HepG2 (cell line): ENCODE data around the gene NBPF3. TPM values are rescaled to one million over a fixed set of nuclear protein-coding genes. Genes with fewer than 3 reads are reported as not detected.

ENCODE experiments used
- ATAC-seq: fragments of 200-7000 bp; cut with Tn5 transposase; 3 replicates; pipeline ENCODE4 v1.9.1; 2020; ENCODE audit warnings: mild to moderate bottlenecking, moderate library complexity
- BruUV-seq: library from RNA; stranded (reverse); fragments of 400-500 nt; replicated peaks from 2 replicates; lab custom pipeline; 2021; lab: Mats Ljungman, UMichigan
- CTCF ChIA-PET: fragments of 300-600 bp; formaldehyde crosslinking; extraction: SDS; loops from one replicate; lab custom pipeline; 2021; ENCODE audit warnings: low total read pairs, inconsistent platforms, low intra/inter-chr PET ratio; lab: Yijun Ruan, JAX
- POLR2A ChIA-PET: fragments of 350-600 bp; sonication (Branson Sonifier 250); formaldehyde crosslinking; loops from one replicate; lab custom pipeline; 2020; ENCODE audit warnings: antibody characterized with exemption, inconsistent platforms; lab: Yijun Ruan, JAX
- DNase-seq: peaks from one replicate; pipeline ENCODE4 v3.0.0-alpha.2; 2015; ENCODE audit warnings: low spot score
- FAIRE-seq: peaks from 3 replicates; lab custom pipeline; 2011; peaks lifted over from hg19 to GRCh38; lab: Jason Lieb, UNC
- H2AFZ ChIP-seq: one replicate; pipeline ENCODE4 v1.6.1; 2011; ENCODE audit warnings: low read length, inconsistent platforms
- H3K27ac ChIP-seq: fragments of 300-600 bp; 3 replicates; pipeline ENCODE4 v1.8.0; 2011; ENCODE audit warnings: mixed run types, mild to moderate bottlenecking, mixed read lengths, low read length, inconsistent platforms; ENCODE audit not compliant: insufficient read depth; ENCODE audit errors: extremely low read length
- H3K27me3 ChIP-seq, 2 experiments: fragments of 200-600 bp in 1 of 2; 2 replicates in 1 of 2; 3 replicates in 1 of 2; pipeline versions ENCODE4 v1.6.0 to v1.8.0; 2011; ENCODE audit warnings: low read length in 2 of 2, mild to moderate bottlenecking in 2 of 2, moderate library complexity in 2 of 2, inconsistent platforms in 1 of 2; ENCODE audit not compliant: insufficient read depth in 2 of 2, control insufficient read depth in 1 of 2
- H3K36me3 ChIP-seq, 2 experiments: fragments of 200-600 bp in 1 of 2; replicated peaks in 1 of 2; 2 replicates in 1 of 2; 3 replicates in 1 of 2; pipeline versions ENCODE4 v1.5.1 to v1.8.0; 2011; ENCODE audit warnings: low read length in 2 of 2, inconsistent platforms in 1 of 2; ENCODE audit not compliant: insufficient read depth in 2 of 2, control insufficient read depth in 1 of 2
- H3K4me1 ChIP-seq: 2 replicates; pipeline ENCODE4 v1.5.1; 2012; ENCODE audit warnings: low read length, inconsistent platforms; ENCODE audit not compliant: insufficient read depth
- H3K4me2 ChIP-seq: 2 replicates; pipeline ENCODE4 v1.6.0; 2011; ENCODE audit warnings: low read depth, low read length, inconsistent platforms
- H3K4me3 ChIP-seq, 3 experiments: fragments of 200-600 bp in 1 of 3; sonication (generic), shearing (Covaris generic) in 1 of 3; replicated peaks in 1 of 3; 2 replicates each; pipeline ENCODE4 v1.5.1; 2011 to 2016; ENCODE audit warnings: low read length in 3 of 3, inconsistent platforms in 2 of 3, low read depth in 2 of 3, mild to moderate bottlenecking in 2 of 3, control low read depth in 1 of 3, mixed read lengths in 1 of 3; ENCODE audit not compliant: insufficient read depth in 1 of 3
- H3K79me2 ChIP-seq: one replicate; pipeline ENCODE4 v1.6.1; 2011; ENCODE audit warnings: low read length, inconsistent platforms; ENCODE audit not compliant: insufficient read depth
- H3K9ac ChIP-seq: 2 replicates; pipeline ENCODE4 v1.6.0; 2011; ENCODE audit warnings: mild to moderate bottlenecking, low read depth, low read length, inconsistent platforms; ENCODE audit not compliant: insufficient read depth
- H3K9me3 ChIP-seq: 2 replicates; pipeline ENCODE4 v1.5.1; 2012; ENCODE audit warnings: mild to moderate bottlenecking, low read length
- H4K20me1 ChIP-seq: 2 replicates; pipeline ENCODE4 v1.6.0; 2011; ENCODE audit warnings: inconsistent platforms, mild to moderate bottlenecking, low read length, moderate library complexity; ENCODE audit not compliant: insufficient read depth
- ARNTL ChIP-seq: sonication (generic); formaldehyde crosslinking; IDR thresholded peaks from 2 replicates; pipeline ENCODE4 v1.4.0; 2020; ENCODE audit warnings: mild to moderate bottlenecking, missing genetic modification reagents
- CEBPB ChIP-seq: IDR thresholded peaks from 2 replicates; pipeline ENCODE4 v1.6.1; 2011; ENCODE audit warnings: low read depth, low read length, improper control_type of control experiment, borderline replicate concordance
- CREB1 ChIP-seq, 2 experiments: fragments of 450-650 bp in 1 of 2; IDR thresholded peaks; 2 replicates each; pipeline ENCODE4 v1.6.1; 2016 to 2017; ENCODE audit warnings: control low read depth in 1 of 2, mild to moderate bottlenecking in 1 of 2, missing compliant biosample characterization in 1 of 2, missing genetic modification characterization in 1 of 2
- ETS1 ChIP-seq: sonication (generic); formaldehyde crosslinking; IDR thresholded peaks from 2 replicates; pipeline ENCODE4 v1.4.0; 2020; ENCODE audit warnings: missing genetic modification reagents
- FOSL1 ChIP-seq: sonication (generic); formaldehyde crosslinking; IDR thresholded peaks from 2 replicates; pipeline ENCODE4 v1.9.0; 2021; ENCODE audit warnings: missing genetic modification reagents, borderline replicate concordance
- FOXJ3 ChIP-seq: sonication (generic); formaldehyde crosslinking; IDR thresholded peaks from 2 replicates; pipeline ENCODE4 v1.4.0; 2020; ENCODE audit warnings: missing genetic modification reagents, mild to moderate bottlenecking, borderline replicate concordance
- HOXA7 ChIP-seq: sonication (generic); formaldehyde crosslinking; IDR thresholded peaks from 2 replicates; pipeline ENCODE4 v1.8.1; 2022; ENCODE audit warnings: mild to moderate bottlenecking, missing genetic modification reagents, moderate library complexity
- PHF5A ChIP-seq: IDR thresholded peaks from one replicate; pipeline ENCODE4 v1.6.1; 2018; ENCODE audit warnings: low read depth, missing genetic modification reagents; ENCODE audit not compliant: unreplicated experiment
- SALL2 ChIP-seq: sonication (generic); formaldehyde crosslinking; IDR thresholded peaks from 2 replicates; pipeline ENCODE4 v1.8.1; 2023; ENCODE audit warnings: mild to moderate bottlenecking, missing genetic modification reagents, inconsistent platforms
- SMAD3 ChIP-seq: sonication (generic); formaldehyde crosslinking; IDR thresholded peaks from 2 replicates; pipeline ENCODE4 v1.4.0; 2020; ENCODE audit warnings: missing genetic modification reagents
- SMAD9 ChIP-seq: sonication (generic); formaldehyde crosslinking; IDR thresholded peaks from 2 replicates; pipeline ENCODE4 v1.5.1; 2020; ENCODE audit warnings: mild to moderate bottlenecking, missing genetic modification reagents
- TBL1XR1 ChIP-seq: fragments of 150-350 bp; IDR thresholded peaks from 2 replicates; pipeline ENCODE4 v1.6.1; 2014; ENCODE audit warnings: borderline replicate concordance, low read length; ENCODE audit not compliant: partially characterized antibody
- TOE1 ChIP-seq: sonication (generic); formaldehyde crosslinking; IDR thresholded peaks from 2 replicates; pipeline ENCODE4 v1.4.0; 2020; ENCODE audit warnings: mild to moderate bottlenecking, missing genetic modification reagents
- ZBTB43 ChIP-seq: sonication (generic); formaldehyde crosslinking; conservative IDR thresholded peaks from 2 replicates; pipeline ENCODE4 v1.4.0; 2020; ENCODE audit warnings: missing genetic modification reagents
- ZNF234 ChIP-seq: sonication (generic); formaldehyde crosslinking; conservative IDR thresholded peaks from 2 replicates; pipeline ENCODE4 v1.5.1; 2020; ENCODE audit warnings: mild to moderate bottlenecking, missing genetic modification reagents
- ZNF34 ChIP-seq: sonication (generic); formaldehyde crosslinking; IDR thresholded peaks from 2 replicates; pipeline ENCODE4 v1.4.0; 2020; ENCODE audit warnings: mild to moderate bottlenecking, missing genetic modification reagents, borderline replicate concordance
- ZNF496 ChIP-seq: sonication (generic); formaldehyde crosslinking; IDR thresholded peaks from 2 replicates; pipeline ENCODE4 v1.8.1; 2023; ENCODE audit warnings: mild to moderate bottlenecking, moderate library complexity, missing genetic modification reagents; ENCODE audit not compliant: insufficient replicate concordance
- WGBS: methylation state at CpG from one replicate; pipeline ENCODE4 v1.1.6; 2017; ENCODE audit warnings: low lambda C conversion rate; 5-methylcytosine and 5-hydroxymethylcytosine counted together
- in situ Hi-C: cut with HindIII; loops from 2 replicates; pipeline ENCODE4 v1.10.0; 2017; ENCODE audit warnings: low pct_unique_long_range_greater_than_20kb; ENCODE audit not compliant: extremely low pct_ligation_motif_present
- intact Hi-C: fragments of 100-400 bp; cut with micrococcal nuclease; formaldehyde crosslinking; loops from one replicate; pipeline ENCODE4 v1.10.0; 2022; ENCODE audit not compliant: unreplicated experiment
- polyA plus RNA-seq, 8 experiments: library from polyadenylated mRNA; depleted of rRNA in 3 of 8; stranded (reverse) in 7 of 8; unstranded in 1 of 8; fragments of >200 nt; fragmentation: Illumina TruSeq in 4 of 8; extraction: Trizol in 4 of 8; gene quantifications; 2 replicates each; pipeline versions ENCODE4 v1.2.1 to v1.2.3, GENCODE V29; 2011 to 2016; ENCODE audit warnings: low read depth in 4 of 8, missing spikeins in 1 of 8, mixed read lengths in 1 of 8; ENCODE audit not compliant: insufficient read depth in 1 of 8
- total RNA-seq, 5 experiments: library from RNA; depleted of rRNA; stranded (reverse); fragments of >200 nt; fragmentation: Illumina TruSeq; extraction: Trizol; gene quantifications; 2 replicates each; pipeline ENCODE4 v1.2.3, GENCODE V29; 2016; ENCODE audit warnings: low read depth in 1 of 5

The NBPF3 gene
- total and polyA plus RNA-seq, 2 of the 13 experiments (the other 11 are each of a cell fraction or from before 2014, with no cell fraction given) = 3.5 to 4.9 TPM

- no peak for ATAC-seq
- no peak for DNase-seq
- peaks cover 8% of the 10 kb centered on the region; the same call in 1 of the 2 replicates for H3K4me1 ChIP-seq
- no peak overlapping the region for H3K4me2 ChIP-seq
- H3K9ac ChIP-seq = no peak overlapping the region
- no peaks in the 10 kb centered on the region for H3K36me3 ChIP-seq
- 18% methylated on average over 15 of the region's 15 CpGs for WGBS
- in situ Hi-C loops = no loop called here
- H3K9me3 ChIP-seq = no peaks in the 10 kb centered on the region
- no peaks in the 10 kb centered on the region for H4K20me1 ChIP-seq
- FAIRE-seq = no peak
- no peaks in the 10 kb centered on the region for H3K79me2 ChIP-seq
- no TSS peak for BruUV-seq
- no peak overlapping the region for H3K27ac ChIP-seq
- intact Hi-C loops = no loop called here
- ChIA-PET CTCF (no interaction called here), POLR2A (no interaction called here)
- H3K4me3 ChIP-seq = no peak overlapping the region
- TF ChIP-seq FOSL1 (CRISPR knock-in tag) (no peak), SMAD3 (no peak), TOE1 (no peak), ZNF496 (CRISPR knock-in tag) (no peak)
- H2AFZ ChIP-seq = no peak overlapping the region
- peaks cover 0 to 12% of the 10 kb centered on the region in 2 experiments; a peak in 1 of 5 replicates for H3K27me3 ChIP-seq
These were observed 47.2 kb upstream of the NBPF3 start for GRCh38 chr1:21392587-21393263.

- 39% methylated on average over 4 of the region's 4 CpGs for WGBS
- in situ Hi-C loops = no loop called here
- CTCF ChIA-PET = no interaction called here
- intact Hi-C loops = no loop called here
- Histone ChIP-seq H3K36me3 (no peaks in the 10 kb centered on the region), H3K9ac (no peak overlapping the region), H3K4me3 (no peak overlapping the region), H3K4me2 (no peak overlapping the region), H2AFZ (no peak overlapping the region), H4K20me1 (no peaks in the 10 kb centered on the region), H3K27ac (no peak overlapping the region), H3K4me1 (peaks cover 8% of the 10 kb centered on the region; the same call in 1 of the 2 replicates), H3K79me2 (no peaks in the 10 kb centered on the region), H3K9me3 (no peaks in the 10 kb centered on the region), H3K27me3 (peaks cover 0 to 16% of the 10 kb centered on the region in 2 experiments; a peak in 2 of 5 replicates)
- POLR2A ChIA-PET = no interaction called here
- FAIRE-seq = no peak
- no TSS peak for BruUV-seq
- no peak for ATAC-seq
- DNase-seq = no peak
- TF ChIP-seq ETS1 (CRISPR knock-in tag) (no peak), ZNF34 (CRISPR knock-in tag) (no peak), ZNF234 (no peak), ARNTL (CRISPR knock-in tag) (no peak), SALL2 (CRISPR knock-in tag) (no peak), HOXA7 (CRISPR knock-in tag) (no peak), FOXJ3 (CRISPR knock-in tag) (no peak), PHF5A (CRISPR knock-in tag) (no peak), CEBPB (no peak), TBL1XR1 (no peak), ZBTB43 (CRISPR knock-in tag) (no peak), CREB1 (IDR thresholded peaks at IDR 0.05) (no peak), CREB1 (CRISPR knock-in tag; IDR thresholded peaks at IDR 0.05) (no peak), SMAD9 (CRISPR knock-in tag) (no peak)
These were observed 43.4 kb upstream of the NBPF3 start for GRCh38 chr1:21396516-21396915.
